D341Med (cell line): ENCODE data around the gene PHACTR4.
"Not testable (repeated sequence)": the region's sequence is repeated elsewhere in the genome, so short reads cannot be mapped to it uniquely, and the experiment has no call there.

Source experiments
- DNase-seq: peaks from one replicate; pipeline ENCODE4 v3.0.0; 2012; ENCODE audit warnings: low spot score

The PHACTR4 gene

DNA sequence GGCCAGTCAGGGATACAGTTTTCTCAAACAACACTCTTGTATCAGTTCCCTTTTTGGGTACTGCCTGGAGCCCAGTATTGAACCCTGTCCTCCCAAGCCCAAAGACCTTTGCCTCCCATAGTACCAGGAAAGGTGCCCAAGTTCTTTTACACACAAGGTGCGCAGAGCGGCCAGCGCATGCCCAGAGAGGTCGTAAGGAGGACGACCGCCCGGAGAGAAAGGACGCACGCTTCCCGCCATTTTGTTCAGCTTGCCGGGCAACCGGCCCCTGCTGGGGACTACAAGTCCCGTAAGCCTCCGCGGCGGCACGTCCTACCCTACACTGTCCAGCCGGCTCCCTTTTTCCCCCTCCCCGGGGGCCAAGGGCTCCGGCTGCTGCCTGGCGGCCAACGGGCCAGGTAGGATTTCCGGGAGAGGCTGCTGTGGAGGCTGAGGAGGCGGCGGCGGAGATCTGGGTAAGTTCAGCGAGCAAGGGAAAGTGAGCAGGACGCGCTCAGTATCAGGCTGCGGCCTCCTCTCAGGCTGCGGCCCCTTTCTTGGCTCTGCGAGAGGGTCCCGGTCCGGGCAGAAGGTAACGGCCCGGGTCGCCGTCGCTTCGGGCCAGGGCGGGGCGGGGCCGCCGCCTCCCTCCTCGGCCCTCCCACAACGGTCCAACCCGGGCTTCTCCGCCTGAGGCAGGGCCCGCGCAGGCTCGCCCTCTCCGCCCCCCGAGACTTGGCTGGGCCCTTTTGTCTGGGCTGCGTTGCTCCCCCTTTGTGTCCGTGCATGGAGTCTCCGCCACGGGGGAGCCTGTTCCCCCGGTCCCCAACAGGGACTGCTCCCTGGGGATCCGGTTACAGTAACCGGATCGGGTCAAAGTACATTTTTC lies at the start of gene PHACTR4:
Gene PHACTR4, plus strand, starts transcription at position 370 of the 868 bp plus-strand sequence. CDS start 37,708 bp downstream, outside the sequence.
- DNase-seq = peak; percentile 92

DNA sequence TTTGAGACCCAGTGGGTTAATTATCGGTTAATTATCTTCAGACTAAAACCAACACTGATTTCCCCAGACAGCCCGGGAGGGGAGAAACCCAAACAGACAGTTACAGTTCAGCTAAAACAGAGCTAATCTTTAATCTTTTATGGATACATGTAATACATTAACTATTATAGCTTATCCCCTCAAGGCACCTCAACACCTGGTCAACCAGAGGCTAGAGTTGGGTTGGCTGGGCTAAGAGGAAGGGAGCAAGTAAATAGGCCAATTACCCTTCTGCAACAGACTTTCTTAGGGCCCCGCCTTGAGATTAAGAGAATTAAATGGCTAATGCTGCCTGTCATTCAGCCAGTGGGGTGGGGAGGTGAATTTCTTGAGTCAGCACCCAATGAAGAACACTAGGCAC lies 47.3 kb upstream of the PHACTR4 start:
- DNase-seq = peak; percentile 77

DNA sequence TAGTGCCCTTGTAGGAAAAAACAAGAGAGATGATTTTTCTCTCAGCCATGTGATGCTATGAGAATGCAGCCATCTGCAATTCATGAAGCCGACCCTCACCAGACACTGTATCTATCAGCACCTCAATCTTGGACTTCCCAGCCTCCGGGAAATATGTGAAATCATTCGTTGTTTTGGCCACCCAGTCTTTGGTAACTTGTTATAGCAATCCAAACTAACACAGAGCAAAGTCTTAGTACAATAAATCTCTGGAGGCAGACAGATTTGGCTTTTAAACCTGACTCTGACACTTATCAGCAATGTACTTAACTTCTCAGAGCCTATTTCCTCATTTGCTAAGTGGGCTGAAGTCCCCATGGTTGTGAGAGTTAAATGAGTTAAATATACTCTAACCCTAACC lies 45.8 kb upstream of the PHACTR4 start:
- DNase-seq = no peak

DNA sequence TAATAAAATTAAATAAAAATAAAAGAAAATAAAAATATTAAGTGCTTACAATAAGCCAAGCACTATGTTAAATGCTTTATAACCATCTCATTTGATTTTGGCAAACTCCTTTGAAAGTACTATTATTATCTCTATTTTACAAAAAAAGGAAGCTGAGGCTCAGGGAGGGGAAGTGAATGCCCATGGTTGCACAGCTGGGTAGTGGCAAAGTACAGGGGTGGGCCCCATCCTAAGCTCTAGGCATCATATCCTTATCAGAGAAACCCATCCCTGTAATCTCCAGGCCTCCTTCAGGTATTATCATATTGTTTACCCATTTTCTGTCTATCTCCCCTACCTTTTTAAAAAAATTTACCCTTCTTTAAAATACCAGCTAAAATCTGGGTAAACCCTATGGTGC lies 43.0 kb upstream of the PHACTR4 start:
- DNase-seq = no peak

DNA sequence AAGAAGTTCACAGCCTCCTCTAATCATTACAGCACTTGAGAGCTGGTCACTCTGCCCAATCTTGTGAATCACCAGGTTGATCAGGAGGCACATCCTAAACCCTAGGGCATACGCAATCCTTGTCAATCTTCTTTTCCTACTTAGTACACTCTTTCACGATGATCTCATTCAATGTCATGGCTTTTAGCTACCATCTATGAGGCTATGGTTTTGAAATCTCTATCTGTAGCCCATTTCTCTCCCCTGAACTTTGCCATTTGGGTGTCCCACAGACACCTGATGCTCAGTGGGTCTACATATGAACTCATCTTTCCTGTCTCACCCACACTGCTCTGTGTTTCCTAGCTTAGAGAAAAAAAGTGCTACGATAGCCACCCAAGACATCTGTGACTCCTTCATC lies 42.6 kb upstream of the PHACTR4 start:
- no peak for DNase-seq

DNA sequence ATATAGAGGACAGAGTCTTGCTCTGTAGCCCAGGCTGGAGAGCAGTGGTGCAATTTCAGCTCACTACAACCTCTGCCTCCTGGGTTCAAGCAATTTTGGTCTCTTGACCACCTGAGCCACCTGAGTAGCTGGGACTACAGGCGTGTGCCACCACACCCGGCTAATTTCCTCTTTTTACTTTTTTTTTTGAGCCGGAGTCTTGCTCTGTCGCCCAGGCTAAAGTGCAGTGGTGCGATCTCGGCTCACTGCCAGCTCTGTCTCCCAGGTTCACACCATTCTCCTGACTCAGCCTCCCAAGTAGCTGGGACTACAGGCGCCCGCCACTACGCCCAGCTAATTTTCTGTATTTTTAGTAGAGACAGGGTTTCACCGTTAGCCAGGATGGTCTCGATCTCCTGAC lies 42.1 kb upstream of the PHACTR4 start:
- DNase-seq = not testable (repeated sequence)

DNA sequence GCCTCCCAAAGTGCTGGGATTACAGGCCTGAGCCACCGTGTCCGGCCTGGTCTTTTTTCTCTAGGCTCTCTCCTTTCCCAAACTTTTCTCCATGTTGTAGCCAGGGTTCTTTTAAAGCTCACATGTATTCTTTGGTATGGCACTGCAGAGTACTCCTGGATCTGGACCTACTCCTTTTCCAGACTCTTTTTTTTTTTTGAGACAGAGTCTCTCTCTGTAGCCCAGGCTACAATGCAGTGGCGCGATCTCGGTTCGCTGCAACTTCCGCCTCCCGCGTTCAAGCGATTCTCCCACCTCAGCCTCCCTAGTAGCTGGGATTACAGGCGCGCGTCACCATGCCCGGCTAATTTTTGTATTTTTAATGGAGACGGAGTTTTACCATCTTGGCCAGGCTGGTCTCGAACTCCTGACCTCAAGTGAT lies 41.3 kb upstream of the PHACTR4 start:
- DNase-seq = no peak

DNA sequence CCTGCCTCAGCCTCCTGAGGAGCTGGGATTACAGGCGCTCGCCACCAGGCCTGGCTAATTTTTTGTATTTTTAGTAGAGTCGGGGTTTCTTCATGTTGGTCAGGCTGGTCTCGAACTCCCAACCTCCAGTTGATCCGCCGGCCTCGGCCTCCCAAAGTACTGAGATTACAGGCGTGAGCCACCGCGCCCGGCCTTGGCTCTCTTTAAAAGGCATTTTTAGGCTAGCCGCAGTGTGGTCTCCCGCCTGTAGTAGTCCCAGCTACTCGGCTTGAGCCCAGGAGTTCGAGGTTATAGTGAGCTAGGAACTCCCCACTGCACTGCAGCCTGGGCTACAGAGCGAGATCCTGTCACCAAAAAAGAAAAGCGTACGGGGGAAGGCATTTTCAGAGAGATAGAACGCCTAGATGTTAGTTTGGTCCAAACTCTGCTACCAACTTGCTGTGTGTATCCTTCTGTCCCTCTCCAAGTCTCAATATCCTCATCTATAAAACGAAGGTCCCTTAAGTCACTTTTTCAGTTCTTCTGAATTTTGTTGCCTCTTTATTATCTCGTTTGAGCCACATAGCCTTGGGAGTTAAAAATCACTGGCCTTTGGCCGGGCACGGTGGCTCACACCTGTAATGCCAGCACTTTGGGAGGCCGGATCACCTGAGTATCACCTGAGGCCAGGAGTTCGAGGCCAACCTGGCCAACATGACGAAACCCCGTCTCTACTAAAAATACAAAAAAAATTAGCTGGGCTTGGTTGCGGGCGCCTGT lies 40.0 kb upstream of the PHACTR4 start:
- DNase-seq = peak; percentile 22

DNA sequence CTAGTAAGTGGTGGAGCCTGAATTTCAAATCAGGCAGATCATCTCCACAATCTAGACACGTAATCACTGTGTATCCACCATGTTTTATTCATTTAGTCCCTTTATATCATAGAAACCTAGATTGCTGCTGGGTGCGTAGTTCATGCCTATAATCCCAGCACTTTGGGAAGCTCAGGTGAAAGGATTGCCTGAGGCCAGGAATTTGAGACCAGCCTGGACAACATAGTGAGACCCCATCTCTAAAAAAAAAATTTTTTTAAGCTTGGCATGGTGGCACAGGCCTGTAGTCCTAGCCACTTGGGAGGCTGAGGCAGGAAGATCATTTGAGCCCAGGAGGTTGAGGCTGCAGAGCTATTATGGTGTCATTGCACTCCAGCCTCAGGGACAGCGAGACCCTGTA lies 30.6 kb upstream of the PHACTR4 start:
- DNase-seq = no peak

DNA sequence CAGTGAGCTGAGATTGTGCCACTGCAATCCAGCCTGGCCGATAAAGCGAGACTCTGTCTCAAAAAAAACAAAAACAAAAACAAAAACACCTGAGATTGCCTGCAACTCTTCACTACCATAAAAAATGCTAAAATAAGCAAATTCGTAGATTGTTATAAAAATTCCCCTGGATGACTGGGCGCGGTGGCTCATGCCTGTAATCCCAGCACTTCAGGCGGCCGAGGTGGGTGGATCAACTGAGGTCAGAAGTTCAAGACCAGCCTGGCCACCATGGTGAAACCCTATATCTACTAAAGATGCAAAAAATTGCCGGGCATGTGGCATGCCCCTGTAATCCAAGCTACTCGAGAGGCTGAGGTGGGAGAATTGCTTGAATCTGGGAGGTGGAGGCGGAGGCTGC lies 30.0 kb upstream of the PHACTR4 start:
- no peak for DNase-seq

DNA sequence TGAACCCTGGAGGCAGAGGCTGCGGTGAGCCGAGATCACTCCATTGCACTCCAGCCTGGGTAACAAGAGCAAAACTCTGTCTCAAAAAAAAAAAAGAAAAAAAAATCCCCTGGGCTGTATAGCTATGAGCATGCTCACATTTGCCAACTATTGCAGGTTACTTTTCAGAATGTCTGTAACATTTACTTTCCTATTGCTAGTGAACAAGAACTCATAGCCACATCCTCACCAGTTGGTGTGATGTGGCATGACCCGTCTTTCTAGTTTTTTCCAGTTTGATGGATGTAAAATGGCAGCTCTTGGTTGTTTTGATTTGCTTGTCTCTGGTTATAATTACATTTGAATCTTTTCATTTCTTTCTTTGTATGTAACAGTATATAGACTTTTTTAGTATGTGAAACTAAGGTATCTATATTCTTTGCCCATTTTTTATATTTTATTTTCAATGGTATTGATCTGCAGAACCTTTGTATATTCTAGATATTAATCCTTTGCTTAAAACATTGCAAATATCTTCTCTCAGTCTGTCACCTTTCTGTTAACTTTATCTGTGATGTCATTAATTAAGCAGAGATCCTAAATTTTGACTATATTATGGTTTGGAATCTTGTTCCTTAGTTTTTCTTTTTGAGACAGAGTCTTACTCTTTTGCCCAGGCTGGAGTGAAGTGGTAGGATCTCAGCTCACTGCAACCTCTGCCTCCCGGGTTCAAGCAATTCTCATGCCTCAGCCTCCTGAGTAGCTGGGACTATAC lies 29.1 kb upstream of the PHACTR4 start:
- no peak for DNase-seq

DNA sequence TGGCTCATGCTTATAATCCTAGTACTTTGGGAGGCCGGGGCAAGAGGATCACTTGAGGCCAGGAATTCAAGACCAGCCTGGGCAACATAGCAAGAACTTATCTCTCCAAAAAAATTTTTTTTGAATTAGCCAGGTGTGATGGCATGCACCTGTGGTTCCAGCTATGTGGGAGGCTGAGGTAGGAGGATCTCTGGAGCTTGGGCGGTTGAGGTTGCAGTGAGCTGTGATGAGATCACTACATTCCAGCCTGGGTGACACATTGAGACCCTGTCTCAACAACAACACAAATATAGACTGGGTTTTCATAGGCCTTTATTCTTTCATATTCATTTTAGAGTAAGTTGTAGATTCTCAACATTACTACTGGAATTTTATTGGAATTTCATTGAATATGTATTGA lies 27.9 kb upstream of the PHACTR4 start:
- DNase-seq = no peak

DNA sequence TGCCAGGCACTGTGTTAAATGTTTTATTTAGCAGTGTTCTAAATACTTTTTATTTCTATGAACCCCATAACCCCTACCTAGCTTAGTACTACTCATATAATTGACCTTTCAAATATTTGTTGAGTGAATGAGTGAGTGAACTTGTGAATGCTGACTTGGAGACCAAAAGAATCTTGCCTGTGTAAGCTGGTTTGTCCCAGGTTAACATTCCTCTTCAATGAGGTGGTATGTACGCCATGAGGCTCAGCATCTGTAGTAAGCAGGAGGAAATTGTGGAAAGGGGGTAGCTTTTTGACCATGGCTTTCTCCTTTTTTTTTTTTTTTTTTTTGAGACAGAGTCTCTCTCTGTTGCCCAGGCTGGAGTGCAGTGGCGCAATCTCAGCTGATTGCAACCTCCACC lies 26.1 kb upstream of the PHACTR4 start:
- no peak for DNase-seq

DNA sequence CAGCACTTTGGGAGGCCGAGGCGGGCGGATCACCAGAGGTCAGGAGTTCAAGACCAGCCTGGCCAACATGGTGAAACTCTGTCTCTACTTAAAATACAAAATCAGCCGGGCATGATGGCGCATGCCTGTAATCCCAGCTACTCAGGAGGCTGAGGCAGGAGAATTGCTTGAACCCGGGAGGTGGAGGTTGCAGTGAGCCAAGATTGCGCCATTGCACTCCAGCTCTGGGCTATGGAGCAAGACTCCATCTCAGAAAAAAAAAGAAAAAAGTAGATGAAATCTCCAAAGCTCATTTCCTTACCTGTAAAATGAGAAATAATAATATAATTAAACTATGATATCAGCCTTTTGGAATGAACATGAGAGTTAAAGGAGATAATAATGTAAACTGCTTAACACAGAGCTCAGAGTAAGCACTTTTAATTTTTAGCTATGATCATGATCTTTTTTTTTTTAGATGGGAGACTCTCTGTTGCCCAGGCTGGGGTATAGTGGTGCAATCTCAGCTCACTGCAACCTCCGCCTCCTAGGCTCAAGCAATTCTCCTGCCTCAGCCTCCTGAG lies 16.2 kb upstream of the PHACTR4 start:
- not testable (repeated sequence) for DNase-seq

DNA sequence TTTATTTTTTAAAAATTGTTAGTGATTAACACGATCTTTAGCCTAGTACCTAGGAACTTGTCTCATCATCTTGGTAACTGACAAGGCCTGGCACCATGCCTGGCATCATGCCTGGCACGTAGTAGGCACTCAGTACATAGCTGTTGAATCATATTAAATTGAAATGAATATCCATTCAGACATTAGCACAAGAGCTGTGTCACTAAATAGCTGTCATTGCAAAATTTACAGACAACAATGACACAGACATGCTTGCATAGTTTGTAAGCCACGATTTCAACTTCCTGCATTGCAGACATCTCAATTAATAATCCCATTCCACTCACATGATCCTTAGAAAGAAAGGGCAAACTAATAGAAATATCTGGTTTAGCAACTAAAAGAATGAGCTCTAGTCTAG lies 15.4 kb upstream of the PHACTR4 start:
- DNase-seq = no peak

DNA sequence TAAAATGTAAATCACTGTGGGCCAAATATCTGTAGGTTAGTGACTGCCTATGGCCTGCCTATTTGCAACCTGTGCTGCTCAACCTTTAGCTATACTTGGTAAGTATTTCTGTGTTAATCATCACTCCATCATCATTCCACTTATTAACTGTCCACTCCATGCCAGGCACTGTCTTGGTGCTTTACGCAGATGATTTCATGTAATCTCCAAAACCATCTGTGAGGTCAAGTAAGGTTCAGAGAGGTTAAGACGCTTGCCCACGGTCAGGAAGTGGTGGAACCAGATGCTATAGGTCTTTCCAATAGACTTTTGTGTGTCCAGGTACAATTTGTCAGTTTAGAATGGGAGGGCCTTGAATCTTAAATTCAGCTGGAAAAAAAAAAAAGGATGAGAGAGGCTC lies 10.8 kb upstream of the PHACTR4 start:
- no peak for DNase-seq

DNA sequence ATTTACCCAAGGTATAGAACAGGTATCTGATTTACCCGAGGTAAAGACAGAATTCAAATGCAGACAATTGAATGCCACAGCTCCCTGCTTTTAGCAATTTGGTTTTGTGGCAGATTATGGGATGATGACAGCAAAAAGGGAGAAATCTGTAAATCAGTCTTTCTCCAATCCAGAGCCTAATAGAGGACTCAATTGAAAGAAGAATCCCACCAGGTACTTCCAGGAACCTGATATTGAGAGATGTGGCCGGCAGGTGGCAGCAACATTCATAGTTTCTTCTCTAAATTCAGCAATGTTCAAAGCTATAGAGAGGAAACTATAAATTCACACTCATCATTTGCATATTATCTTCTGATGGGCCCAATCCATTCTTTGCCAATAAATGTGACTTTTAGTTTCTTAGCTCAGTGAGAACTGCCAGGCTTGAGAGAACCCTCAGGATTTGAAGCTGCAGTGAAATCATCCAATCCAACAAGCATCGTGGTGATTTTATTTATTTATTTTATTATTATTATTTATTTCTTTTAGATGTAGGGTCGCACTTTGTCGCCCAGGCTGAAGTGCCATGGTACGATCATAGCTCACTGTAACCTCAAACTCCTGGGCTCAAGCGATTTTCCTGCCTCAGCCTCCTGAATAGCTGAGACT lies 9.8 kb upstream of the PHACTR4 start:
- DNase-seq = peak; percentile 61

DNA sequence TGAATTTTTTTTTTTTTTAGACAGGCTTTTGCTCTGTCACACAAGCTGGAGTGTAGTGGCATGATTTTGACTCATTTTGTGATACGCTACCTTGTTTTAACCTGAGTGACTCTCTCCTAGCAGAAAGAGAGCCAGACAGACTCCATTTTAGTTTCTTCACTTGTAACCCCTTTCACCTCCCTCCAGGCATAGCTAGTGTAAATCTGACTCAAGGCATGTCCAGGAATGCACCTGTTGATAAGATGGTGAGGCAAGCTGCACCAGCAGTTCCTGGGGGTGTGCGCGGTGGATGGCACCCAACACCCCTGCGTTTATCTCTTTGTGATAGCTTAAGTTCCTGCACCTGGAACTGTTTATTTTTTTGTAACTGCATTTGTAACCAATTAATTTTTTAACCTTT lies 4.7 kb upstream of the PHACTR4 start:
- no peak for DNase-seq

DNA sequence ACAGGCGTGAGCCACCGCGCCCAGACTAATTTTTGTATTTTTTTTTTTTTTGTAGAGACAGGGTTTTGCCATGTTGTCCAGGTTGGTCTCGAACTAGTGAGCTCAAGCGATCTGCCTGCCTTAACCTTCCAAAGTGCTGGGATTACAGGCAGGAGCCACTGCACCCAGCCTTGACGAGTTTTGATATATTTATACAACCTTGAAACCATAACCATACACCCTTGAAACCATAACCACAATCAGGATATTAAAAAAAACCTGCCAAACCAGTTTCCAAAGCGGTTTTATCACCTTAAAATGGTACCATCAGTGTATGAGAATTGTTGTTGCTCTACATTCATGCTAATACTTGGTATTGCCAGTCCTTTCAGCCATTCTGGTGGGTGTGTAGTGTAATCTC lies 3.7 kb upstream of the PHACTR4 start:
- no peak for DNase-seq

DNA sequence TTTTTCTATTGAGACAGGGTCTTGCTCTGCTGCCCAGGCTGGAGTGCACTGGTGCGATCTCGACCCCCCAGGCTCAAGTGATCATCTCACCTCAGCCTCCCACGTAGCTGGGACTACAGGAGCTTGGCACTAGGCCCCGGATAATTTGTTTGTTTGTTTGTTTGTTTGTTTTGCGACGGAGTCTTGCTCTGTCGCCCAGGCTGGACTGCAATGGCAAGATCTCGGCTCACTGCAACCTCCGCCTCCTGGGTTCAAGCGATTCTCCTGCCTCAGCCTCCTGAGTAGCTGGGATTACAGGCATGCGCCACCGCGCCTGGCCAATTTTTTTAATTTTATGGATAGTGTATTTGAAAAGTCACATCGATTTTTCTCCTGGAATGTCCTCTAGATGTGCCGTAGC lies 932 bp upstream of the PHACTR4 start:
- DNase-seq = not testable (repeated sequence)

DNA sequence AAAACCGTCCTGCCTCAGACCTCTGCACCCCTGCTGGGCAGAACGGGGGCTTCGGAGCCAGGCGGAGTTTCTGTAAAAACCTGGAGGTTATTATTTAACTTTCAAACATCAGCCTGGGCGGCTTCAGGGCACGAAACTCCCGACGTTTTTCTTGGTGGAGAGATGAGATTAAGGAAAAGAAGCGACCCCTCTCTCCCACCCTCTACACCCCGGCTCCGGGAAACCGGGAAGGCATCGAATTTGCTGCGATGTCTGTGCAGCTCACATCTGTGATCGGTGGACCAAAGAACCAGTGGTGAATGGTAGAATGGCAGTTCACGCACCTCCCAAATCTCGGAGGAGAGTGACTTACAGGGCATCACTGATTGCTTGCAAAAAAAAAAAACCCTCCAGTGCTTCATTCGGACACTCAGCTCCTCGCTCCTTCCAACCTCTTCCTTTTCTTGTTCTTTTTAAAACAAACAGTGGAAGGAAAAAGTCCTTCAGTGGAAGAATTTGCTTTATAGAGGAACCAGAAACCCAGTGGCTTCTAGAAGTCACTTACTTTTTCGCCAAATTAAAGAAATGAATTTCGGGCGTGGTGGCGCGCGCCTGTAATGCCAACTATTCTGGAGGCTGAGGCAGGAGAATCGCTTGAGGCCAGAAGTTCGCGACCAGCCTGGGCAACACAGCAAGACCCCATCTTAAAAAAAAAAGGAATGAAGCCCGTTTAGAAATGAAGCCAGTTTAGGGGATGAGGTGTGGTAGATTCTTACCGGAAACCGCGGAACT lies 884 bp downstream of the PHACTR4 start:
- DNase-seq = peak; percentile 60
